Measurements from ENCODE around the gene SMIM15. TPM values are rescaled to one million over a fixed set of nuclear protein-coding genes. Genes with fewer than 3 reads are reported as not detected.

SMIM15 gene
- total and polyA plus RNA-seq, 10 of the 15 experiments (the other 5 are each of a cell fraction or from before 2014, with no cell fraction given): 13.8 to 83.3 (median 53.9) TPM

- DNase-seq (ENCODE audit: low read depth, low spot score) (no peak), FAIRE-seq (no peak), ATAC-seq (no peak)
- 98% methylated on average over 13 of the region's 13 CpGs for WGBS (ENCODE audit: insufficient coverage, insufficient replicate concordance, low lambda C conversion rate, missing lambda C conversion rate)
- in situ Hi-C loops (cut with MboI): loop anchor here (10.0 kb wide), 1 partner anchor 161 kb away; no protein-coding TSS in a partner anchor
- ChIA-PET CTCF (interaction anchor here (0.7 to 2.4 kb wide), 8 partner anchors 12 to 495 kb away, joined by 3 to 11 read pairs (median 4); no protein-coding TSS in a partner anchor), RAD21 (ENCODE audit: unreplicated experiment) (interaction anchor here (0.6 to 2.2 kb wide), 5 partner anchors 36 to 140 kb away, joined by 3 to 14 read pairs (median 4); no protein-coding TSS in a partner anchor), POLR2A (interaction anchor here (0.6 to 1.9 kb wide), 4 partner anchors 11 to 168 kb away, joined by 3 to 11 read pairs (median 4); partner anchors contain the start of gene ZSWIM6), SMC1A (ENCODE audit: uncharacterized antibody, unreplicated experiment) (interaction anchor here (0.9 to 2.9 kb wide), 9 partner anchors 11 to 191 kb away, joined by 3 to 24 read pairs (median 3); no protein-coding TSS in a partner anchor)
- BruUV-seq (replicated peaks): no TSS peak
- no peaks in the 10 kb centered on the region for H4K20me1 ChIP-seq (ENCODE audit: control insufficient read depth, insufficient read depth)
- no peak overlapping the region for H2AFZ ChIP-seq (ENCODE audit: control insufficient read depth, low read depth, low read length)
- intact Hi-C loops (cut with micrococcal nuclease; ENCODE audit: unreplicated experiment): loop anchor here (2.0 to 10.0 kb wide), 6 partner anchors 107 to 771 kb away; no protein-coding TSS in a partner anchor
- H3K27me3 ChIP-seq (replicated peaks in 1 of 2; ENCODE audit: control insufficient read depth in 2 of 2, insufficient read depth in 2 of 2, low read length in 1 of 2): no peaks in the 10 kb centered on the region
- H3K36me3 ChIP-seq (ENCODE audit: control insufficient read depth in 2 of 2, insufficient read depth in 2 of 2, low read length in 1 of 2): peaks cover 0 to 8% of the 10 kb centered on the region in 2 experiments; a peak in 2 of 4 replicates
- H3K79me2 ChIP-seq (ENCODE audit: control insufficient read depth, insufficient read depth, low read length): peaks cover 52% of the 10 kb centered on the region
- H3K27ac ChIP-seq (ENCODE audit: control insufficient read depth, insufficient read depth): no peak overlapping the region
- H3K9me3 ChIP-seq (replicated peaks; ENCODE audit: control insufficient read depth, insufficient read depth, low read length): no peaks in the 10 kb centered on the region; the same call in 2 of the 3 replicates
- H3K9ac ChIP-seq (ENCODE audit: control insufficient read depth, insufficient read depth, low read length): no peak overlapping the region
- no peaks in the 10 kb centered on the region; the same call in 1 of the 2 replicates for H3K4me1 ChIP-seq (ENCODE audit: control insufficient read depth, insufficient read depth, low read length)
- TF ChIP-seq E2F8 (IDR thresholded peaks at IDR 0.05; ENCODE audit: low read depth, partially characterized antibody): no peak
- TF ChIP-seq POLR2AphosphoS5 (IDR thresholded peaks at IDR 0.05; ENCODE audit: low read length): 0 out of 2 replicates have a peak, but pooled peaks have one; percentile 56
- peak; percentile 51 for TF ChIP-seq BCL3 (IDR thresholded peaks at IDR 0.05; ENCODE audit: borderline replicate concordance, insufficient read depth, low read depth, low read length, poor library complexity, severe bottlenecking)
- H3K4me3 ChIP-seq: peak overlapping the region; percentile 73
- peak overlapping the region; percentile 66 for H3K4me2 ChIP-seq (ENCODE audit: control insufficient read depth, insufficient read depth)
Observed at GRCh38 chr5:61163905-61164304, 1.6 kb upstream of the SMIM15 start.

Data from GM12878 (cell line).